Parathyroid adenoma (tissue), 2 donors: ENCODE data around the gene ALOX5AP.

Source experiments
- H2AFZ ChIP-seq: fragments of 300-600 bp; sonication (generic); one replicate; pipeline ENCODE4 v1.7.0; 2017; ENCODE audit warnings: antibody characterized with exemption, mild to moderate bottlenecking
- H3K27ac ChIP-seq: fragments of 300-600 bp; sonication (generic); one replicate; pipeline ENCODE4 v1.7.0; 2017
- H3K27me3 ChIP-seq: fragments of 300-600 bp; sonication (generic); one replicate; pipeline ENCODE4 v1.7.0; 2017; ENCODE audit warnings: low read length; ENCODE audit not compliant: control insufficient read depth, insufficient read depth
- H3K36me3 ChIP-seq: fragments of 300-600 bp; sonication (generic); one replicate; pipeline ENCODE4 v1.7.0; 2017; ENCODE audit warnings: low read length; ENCODE audit not compliant: control insufficient read depth, insufficient read depth
- H3K4me1 ChIP-seq: fragments of 300-600 bp; sonication (generic); one replicate; pipeline ENCODE4 v1.7.0; 2017; ENCODE audit warnings: control low read depth
- H3K4me2 ChIP-seq: fragments of 300-600 bp; sonication (generic); one replicate; pipeline ENCODE4 v1.7.0; 2017; ENCODE audit warnings: low read length
- H3K4me3 ChIP-seq: fragments of 300-600 bp; sonication (generic); one replicate; pipeline ENCODE4 v1.7.0; 2017; ENCODE audit warnings: low read depth, low read length
- H3K79me2 ChIP-seq: fragments of 300-600 bp; sonication (generic); one replicate; pipeline ENCODE4 v1.7.0; 2017; ENCODE audit warnings: control low read depth
- H3K9ac ChIP-seq: fragments of 300-600 bp; sonication (generic); one replicate; pipeline ENCODE4 v1.7.0; 2017; ENCODE audit warnings: mild to moderate bottlenecking
- H3K9me3 ChIP-seq: fragments of 300-600 bp; sonication (generic); one replicate; pipeline ENCODE4 v1.7.0; 2017; ENCODE audit warnings: low read length; ENCODE audit not compliant: control insufficient read depth
- CTCF ChIP-seq: fragments of 300-600 bp; sonication (generic); IDR thresholded peaks from one replicate; pipeline ENCODE4 v1.7.0; 2017; ENCODE audit warnings: antibody characterized with exemption, mild to moderate bottlenecking
- donor health status: primary hyperparathyroidism.

ALOX5AP gene

GRCh38 chr13:30792285-30793000 lies 57.1 kb downstream of the ALOX5AP start:
- H3K27me3 ChIP-seq, result no peaks in the 10 kb centered on the region
- peaks cover 8% of the 10 kb centered on the region for H3K4me1 ChIP-seq
- TF ChIP-seq CTCF, result peak; percentile 26
- H3K4me2 ChIP-seq, result no peak overlapping the region
- H3K27ac ChIP-seq, result peak overlapping the region; percentile 2
- H3K9me3 ChIP-seq, result no peaks in the 10 kb centered on the region
- no peaks in the 10 kb centered on the region for H3K36me3 ChIP-seq
- no peak overlapping the region for H3K9ac ChIP-seq
- H3K4me3 ChIP-seq, result no peak overlapping the region
- peak overlapping the region; percentile 2 for H2AFZ ChIP-seq
- H3K79me2 ChIP-seq, result no peaks in the 10 kb centered on the region

GRCh38 chr13:30796132-30796572 lies 60.8 kb downstream of the ALOX5AP start:
- Histone ChIP-seq H3K4me1 (peaks cover 8% of the 10 kb centered on the region), H3K27ac (no peak overlapping the region), H3K9ac (no peak overlapping the region), H3K4me3 (no peak overlapping the region), H3K9me3 (no peaks in the 10 kb centered on the region), H3K27me3 (no peaks in the 10 kb centered on the region), H3K4me2 (no peak overlapping the region), H3K79me2 (no peaks in the 10 kb centered on the region), H3K36me3 (no peaks in the 10 kb centered on the region), H2AFZ (no peak overlapping the region)
- no peak for TF ChIP-seq CTCF

- no peak overlapping the region for H3K9ac ChIP-seq
- no peak overlapping the region for H3K4me3 ChIP-seq
Observed at GRCh38 chr13:30796631-30797601, 61.6 kb downstream of the ALOX5AP start.

GRCh38 chr13:30797847-30798535 lies 62.6 kb downstream of the ALOX5AP start:
- peaks cover 2% of the 10 kb centered on the region for H3K4me1 ChIP-seq
- H3K9ac ChIP-seq, result no peak overlapping the region
- no peaks in the 10 kb centered on the region for H3K9me3 ChIP-seq
- H2AFZ ChIP-seq, result no peak overlapping the region
- H3K4me2 ChIP-seq, result no peak overlapping the region
- no peak overlapping the region for H3K4me3 ChIP-seq
- TF ChIP-seq CTCF, result no peak
- no peaks in the 10 kb centered on the region for H3K36me3 ChIP-seq
- no peaks in the 10 kb centered on the region for H3K27me3 ChIP-seq
- no peak overlapping the region for H3K27ac ChIP-seq
- no peaks in the 10 kb centered on the region for H3K79me2 ChIP-seq

More at GRCh38 chr13:30796631-30797601, 61.6 kb downstream of the ALOX5AP start:
- no peak overlapping the region for H2AFZ ChIP-seq
- H3K9me3 ChIP-seq, result no peaks in the 10 kb centered on the region
- no peaks in the 10 kb centered on the region for H3K79me2 ChIP-seq
- no peak overlapping the region for H3K4me2 ChIP-seq
- H3K27me3 ChIP-seq, result no peaks in the 10 kb centered on the region
- H3K4me1 ChIP-seq, result peaks cover 7% of the 10 kb centered on the region
- no peak overlapping the region for H3K27ac ChIP-seq
- TF ChIP-seq CTCF, result no peak
- no peaks in the 10 kb centered on the region for H3K36me3 ChIP-seq
